Measurements from ENCODE around the gene SESTD1.
"Not testable (repeated sequence)": the region's sequence is repeated elsewhere in the genome, so short reads cannot be mapped to it uniquely, and the experiment has no call there.

The SESTD1 gene

DNA sequence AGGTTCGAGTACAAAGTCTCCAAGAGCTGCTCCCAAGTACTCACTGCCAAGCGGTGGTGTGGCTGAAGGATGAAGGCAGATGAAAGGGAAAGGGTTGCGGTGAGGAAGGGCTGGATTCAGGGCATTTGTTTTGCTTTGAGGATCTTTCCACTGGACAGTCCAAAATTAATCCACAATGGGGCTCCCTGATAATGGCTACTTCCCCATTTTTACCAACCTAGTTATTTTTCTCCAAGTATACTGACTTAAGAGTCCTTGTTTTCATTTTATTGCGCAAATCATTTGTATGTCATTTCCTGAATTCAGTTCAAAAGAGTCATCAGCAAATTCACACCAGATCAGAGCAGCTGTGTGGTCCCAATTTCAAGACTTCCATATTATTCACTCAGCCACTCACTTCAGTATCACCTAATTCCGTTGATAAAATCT, 464 bp upstream of the SESTD1 start:
- DNase-seq: no peak

DNA sequence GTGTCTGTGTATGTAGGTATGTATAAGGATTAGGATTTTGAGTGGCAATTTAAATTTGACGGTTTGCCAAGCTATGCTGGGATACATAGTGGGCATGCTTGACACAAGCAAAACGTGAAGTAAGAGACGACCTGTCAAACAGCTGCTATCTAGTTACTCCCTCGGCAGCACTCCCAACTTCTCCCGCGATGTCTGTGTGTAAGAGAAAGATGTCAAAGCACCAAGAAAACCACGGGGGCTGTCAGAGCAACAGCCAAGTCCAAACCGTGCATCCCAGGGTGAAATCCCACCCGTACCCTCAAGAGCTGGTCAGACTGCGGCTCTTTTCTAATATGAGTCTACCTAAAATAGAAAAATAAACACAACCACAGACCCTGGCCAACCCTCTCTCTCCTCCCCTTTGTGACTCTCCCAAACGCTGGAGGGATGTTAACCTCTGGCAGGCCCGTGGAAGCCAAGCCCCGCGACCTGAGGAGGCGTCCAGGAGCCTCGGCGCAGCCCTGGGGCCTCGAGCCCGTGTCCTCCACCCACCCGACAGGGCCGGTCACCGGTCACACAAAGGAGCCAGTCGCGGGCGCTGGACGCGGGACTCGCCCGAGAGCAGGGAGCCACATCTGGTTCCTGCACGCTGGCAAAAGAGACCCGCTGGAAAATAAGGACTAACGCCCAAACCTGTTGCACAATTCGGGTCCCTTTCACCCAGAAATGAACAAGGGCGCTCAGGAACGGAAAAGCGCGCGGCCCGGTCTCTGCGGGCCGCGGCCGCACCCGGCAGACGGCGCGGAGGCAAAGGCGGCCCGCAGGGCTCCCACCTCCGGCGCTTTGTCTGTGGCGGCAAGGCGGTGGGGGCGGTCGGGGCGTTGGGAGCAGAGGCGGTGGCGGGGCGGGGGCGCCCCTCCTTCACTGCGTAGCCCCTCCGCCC, 925 bp downstream of the SESTD1 start:
- peak; percentile 70 for DNase-seq

DNA sequence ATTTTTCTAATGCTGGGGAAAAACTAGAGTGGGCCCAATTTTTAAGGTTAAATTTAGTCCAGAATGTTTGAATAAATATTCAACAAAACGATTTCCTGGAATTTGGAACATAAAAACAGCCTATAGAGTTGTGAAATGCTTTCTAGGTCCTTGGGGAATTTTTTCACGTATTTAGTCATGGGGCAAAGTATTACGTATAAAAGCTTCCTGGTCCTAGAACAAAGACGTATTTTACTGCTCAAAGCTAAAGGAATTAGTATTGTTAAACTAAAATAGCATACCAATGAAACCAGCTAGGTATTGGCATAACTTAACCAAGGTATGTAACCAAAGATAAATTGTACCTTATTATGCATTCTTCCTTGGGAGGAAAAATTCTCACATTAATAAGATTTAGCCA, 1.6 kb downstream of the SESTD1 start:
- no peak for DNase-seq

DNA sequence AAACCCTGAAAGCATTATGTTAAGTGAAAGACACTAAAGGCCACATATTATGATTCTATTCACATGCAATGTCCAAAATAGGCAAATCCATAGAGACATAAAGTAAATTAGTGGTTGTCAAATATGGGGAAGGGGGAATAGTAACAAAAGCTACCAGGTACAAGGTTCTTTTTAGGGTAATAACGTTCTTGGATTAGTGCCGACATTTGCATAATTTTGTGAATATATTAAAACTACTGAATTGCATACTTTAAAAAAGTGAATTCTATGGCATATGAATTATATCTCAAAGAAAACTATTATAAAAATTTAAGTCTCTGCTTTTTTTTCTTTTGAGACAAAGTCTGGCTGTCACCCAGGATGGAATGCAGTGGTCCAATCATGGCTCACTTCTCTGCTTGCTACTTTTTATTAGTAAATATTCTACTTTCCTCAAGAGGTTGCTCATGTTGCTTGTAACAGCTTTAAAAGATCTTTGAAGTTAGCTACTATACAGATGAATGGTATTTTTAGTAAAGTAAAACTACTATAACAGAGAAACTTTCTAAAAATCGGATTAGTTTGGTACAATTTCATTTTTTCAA, 2.5 kb downstream of the SESTD1 start:
- DNase-seq: no peak

DNA sequence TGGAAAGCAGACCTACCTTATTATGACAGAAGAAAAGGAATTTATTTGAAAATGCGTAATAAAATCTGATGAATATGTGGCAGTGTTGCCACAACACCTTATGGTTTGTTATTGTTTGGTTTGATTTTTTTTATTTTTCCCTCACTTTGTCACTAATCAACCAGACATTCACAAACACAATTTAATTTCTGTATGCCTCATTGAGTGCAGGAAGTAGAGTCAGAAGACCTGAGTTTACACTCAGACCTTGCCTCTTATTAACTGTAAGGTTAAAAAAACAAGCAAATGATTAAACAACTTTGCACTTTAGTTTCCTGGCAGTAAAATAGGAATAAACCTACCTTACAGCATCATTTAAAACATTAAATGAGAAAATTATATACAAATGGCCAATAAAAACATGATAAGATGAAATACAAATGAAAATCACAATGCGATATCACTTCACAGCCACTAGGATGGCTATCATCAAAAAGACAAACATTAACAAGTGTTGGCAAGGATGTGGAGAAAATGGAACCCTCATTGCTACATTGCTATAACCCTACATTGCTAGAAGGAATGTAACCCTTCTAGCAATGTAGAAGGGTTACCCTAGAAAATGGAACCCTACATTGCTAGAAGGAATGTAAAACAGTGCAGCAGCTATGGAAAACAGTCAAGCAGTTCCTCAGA, 3.3 kb downstream of the SESTD1 start:
- DNase-seq: no peak

DNA sequence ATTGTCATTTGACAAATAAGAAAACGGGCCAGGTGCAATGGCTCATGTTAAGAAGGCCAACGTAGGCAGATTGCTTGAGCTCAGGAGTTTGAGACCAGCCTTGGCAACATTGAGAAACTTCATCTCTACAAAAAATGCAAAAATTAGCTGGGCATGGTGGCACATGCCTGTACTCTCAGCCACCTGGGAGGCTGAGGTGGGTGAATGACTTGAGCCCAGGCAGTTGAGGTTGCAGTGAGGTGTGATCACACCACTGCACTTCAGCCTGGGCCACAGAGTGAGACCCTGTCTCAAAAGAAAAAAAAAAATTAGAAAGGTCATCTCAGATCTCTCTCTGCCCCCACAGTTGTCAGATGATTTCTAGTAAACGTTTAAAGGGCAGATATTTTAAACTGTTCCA, 4.4 kb downstream of the SESTD1 start:
- no peak for DNase-seq

DNA sequence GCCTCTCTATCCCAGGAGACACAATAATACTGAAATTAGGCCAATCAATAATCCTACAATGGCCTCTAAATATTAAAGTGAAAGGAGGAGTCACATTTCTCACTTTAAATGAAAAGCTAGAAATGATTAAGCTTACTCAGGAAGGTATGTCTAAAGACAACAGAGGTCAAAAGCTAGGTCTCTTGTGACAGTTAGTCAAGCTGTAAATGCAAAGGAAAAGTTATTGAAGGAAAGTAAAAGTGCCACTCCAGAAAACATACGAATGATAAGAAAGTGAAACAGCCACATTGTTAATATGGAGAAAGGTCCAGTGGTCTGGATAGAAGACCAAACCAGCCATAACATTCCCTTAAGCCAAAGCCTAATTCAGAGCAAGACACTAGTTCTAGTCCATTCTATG, 9.5 kb downstream of the SESTD1 start:
- no peak for DNase-seq

DNA sequence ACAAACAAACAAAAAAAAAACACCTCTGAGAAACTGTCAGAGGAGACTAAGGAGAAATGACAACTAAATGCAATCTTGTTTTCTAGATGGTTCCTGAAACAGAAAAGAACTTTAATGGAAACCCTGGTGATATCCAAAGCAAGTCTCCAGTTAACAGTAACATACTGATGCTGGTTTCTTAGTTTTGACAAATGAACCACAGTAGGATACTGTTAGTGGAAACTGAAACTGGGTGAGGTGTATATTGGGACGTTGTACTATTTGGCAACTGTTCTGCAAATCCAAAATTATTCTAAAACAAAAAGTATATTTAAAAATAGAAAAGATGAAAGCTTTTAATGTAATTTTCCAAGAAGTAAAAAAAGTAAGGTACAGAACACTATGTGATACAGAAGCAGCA, 11.4 kb downstream of the SESTD1 start:
- DNase-seq: no peak

DNA sequence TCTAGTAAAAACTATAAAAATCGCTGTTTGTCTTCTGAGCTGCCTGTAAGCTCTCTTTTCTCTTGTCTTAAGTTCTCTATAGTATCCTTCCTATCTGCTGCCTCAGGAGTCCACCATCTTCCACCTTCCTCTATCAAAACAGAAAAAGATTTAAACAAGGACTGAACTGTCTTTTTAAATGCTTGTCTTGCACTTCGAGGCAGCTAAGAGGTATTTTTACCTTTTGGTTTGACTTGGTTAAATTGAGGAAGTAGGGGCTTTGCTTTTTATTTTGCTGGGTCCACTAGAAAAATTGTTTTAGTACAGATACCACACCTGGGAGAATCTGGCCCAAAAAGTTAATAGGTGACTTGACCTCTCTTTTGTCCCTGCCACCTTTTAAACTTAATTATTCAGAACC, 12.2 kb downstream of the SESTD1 start:
- DNase-seq: no peak

DNA sequence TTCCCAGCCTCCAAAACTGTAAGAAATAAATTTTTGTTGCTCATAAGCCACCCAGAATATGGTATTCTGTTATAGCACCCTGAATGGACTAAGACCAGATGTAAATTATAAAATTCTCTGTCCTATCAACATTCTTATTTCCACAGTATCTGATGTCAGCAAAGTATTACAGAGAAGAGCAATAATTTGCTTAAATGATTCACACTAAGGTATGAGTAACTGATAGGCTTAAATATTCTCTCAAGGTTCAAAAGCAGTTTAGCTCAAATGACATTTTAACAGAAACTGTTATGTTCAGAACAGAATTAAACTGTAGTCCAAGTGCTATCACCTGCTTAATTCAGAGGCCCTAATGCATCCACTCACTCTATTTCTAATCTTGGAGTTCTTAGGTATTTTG, 12.8 kb downstream of the SESTD1 start:
- DNase-seq: no peak

DNA sequence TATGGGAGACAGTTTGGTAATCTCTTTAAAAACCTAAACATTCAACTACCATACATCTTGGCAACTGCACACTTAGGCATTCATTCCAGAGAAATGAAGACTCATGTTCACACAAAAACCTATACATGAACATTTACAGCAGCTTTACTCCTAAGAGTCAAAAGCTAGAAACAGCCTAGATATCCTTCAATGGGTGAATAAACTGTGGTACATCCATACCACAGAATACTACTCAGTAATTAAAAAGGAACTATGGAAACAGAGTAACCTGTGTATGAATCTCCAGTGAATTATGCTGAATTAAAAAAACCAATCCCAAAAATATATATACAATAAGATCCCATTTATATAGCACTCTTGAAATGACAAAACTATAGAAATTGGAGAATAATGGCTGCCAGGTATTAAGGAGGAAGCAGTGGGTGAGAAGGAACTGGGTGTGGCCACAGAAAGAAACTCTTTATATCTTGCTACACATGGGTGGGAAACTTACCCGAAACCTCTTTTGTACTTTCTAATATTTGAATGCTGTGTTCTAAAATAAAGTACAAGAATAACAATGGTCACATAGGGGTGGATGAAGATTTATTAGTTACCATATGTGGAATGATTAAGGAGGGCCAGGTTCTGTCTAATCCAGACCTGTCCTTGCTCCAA, 13.7 kb downstream of the SESTD1 start:
- no peak for DNase-seq

DNA sequence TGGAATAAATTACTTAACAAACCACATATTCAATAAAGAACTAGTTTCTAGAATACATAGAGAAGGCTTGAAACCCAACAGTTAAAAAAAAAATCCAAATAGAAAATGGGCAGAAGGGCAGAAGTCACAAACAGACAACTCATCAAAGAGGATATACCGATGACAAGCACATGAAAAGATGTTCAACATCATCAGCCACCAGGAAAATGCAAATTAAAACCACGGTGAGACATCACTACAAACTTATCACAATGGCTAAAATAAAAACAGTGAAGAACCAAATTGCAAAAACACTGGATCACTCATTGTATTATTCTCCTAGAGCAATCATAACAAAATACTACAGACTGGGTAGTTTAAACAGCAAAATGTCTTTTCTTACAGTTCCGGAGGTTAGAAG, 14.5 kb downstream of the SESTD1 start:
- no peak for DNase-seq

DNA sequence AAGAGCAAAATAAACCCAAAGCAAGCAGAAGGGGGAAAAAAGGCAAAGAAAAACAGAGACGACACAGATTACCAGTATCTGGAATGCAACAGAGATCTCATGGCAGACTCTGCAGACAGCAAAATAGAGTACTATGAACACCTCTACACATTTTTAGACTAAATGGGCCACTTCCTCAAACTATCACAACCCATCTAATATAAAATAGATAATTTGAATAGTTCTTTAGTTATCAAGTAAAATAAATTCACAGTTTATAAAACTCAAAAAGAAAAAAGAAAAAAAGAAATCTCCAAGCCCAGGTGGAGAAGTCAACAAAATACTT, 16.6 kb downstream of the SESTD1 start:
- no peak for DNase-seq

DNA sequence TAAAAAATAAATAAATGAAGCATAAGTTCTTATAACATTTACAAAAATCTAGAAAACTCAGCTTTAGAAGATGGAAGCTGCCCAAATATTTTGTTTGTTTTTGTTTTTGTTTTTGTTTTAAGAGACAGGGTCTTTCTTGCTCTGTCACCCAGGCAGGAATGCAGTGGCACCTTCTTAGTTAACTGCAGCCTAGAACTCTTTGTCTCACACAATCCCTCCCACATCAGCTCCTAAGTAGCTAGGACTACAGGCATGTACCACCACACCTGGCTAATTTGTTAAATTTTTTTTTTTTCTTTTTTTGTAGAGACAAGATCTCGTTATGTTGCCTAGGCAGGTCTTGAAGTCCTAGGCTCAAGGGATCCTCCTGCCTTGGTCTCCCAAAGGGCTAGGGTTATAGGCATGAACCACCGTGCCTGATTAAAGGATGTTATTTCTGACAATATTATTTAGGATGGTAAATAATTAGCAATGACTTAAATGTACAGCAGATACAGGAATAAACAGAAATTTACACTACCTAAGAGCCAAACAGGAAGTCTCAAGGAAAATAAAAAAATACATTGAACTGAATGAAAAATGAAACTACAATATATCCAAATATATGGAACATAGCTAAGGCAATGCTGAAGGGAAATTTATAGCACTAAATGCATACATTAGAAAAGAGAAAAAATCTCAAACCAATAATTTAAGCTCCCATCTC, 17.2 kb downstream of the SESTD1 start:
- DNase-seq: no peak

DNA sequence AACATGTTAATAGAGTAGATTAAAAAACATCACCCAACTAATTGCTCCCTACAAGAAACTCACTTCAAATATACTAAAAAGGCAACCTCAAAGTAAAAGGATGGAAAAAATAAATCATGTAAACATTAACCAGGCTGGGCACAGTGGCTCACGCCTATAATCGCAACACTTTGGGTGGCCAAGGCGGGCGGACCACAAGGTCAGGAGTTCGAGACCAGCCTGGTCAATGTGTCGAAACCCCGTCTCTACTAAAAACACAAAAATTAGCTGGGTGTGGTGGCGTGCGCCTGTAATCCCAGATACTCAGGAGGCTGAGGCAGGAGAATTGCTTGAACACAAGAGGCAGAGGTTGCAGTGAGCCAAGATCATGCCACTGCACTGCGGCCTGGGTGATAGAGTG, 18.8 kb downstream of the SESTD1 start:
- not testable (repeated sequence) for DNase-seq

DNA sequence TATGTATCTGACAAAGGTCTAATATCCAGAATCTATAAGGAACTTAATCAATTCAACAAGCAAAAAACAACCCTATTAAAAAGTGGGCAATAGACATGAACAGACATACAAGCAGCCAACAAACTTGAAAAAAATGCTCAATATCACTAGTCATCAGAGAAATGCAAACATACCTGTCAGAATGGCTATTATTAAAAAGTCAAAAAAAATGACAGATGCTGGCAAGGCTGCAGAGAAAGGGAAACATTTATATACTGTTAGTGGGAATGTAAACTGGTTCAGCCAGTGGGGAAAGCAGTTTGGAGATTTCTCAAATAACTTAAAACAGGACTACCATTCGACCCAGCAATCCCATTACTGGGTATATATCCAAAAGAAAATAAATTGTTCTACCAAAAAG, 21.6 kb downstream of the SESTD1 start:
- DNase-seq: no peak

DNA sequence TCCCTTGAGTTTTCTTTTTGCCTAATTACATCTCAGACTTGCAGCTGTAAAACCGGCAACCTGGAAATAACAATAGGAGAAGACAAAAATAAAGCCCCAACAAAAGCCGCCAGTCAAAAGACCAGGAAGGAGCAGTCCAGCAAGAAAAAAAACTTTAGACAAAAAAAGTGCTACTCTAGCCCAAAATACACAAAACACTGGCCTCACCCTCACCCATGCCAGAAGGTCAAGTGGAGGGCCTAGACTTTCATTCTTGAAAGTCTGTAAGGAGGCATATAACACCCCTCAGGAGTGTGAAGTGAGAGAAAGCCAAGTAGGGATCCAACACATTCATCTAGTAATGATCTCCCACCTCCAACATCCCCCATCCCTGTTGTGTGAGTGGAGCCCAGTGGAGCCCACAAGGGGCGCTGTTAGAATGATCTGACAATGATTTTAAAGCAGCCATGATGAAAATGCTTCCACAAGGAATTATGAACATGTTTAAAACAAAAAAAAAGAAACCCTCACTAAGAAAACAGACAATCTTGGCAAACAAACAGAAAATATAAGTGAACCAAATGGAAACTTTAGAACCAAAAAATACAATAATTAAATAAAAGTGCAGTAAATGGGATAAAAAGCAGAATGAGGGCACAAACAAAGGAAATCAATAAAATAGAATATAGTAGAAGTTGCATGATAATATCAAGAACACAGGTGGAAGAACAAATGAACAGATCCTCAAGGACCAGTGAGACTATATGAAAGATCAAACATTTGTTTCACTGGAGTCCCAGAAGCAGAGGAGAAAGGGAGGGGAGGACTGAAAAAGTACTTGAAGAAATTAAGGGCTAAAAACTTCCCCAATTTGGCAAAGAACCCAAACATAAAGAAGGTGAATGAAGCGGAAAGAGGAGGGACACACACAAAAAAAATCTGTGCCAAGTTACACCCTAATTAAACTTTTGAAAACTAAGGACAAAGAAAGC, 23.9 kb downstream of the SESTD1 start:
- no peak for DNase-seq

DNA sequence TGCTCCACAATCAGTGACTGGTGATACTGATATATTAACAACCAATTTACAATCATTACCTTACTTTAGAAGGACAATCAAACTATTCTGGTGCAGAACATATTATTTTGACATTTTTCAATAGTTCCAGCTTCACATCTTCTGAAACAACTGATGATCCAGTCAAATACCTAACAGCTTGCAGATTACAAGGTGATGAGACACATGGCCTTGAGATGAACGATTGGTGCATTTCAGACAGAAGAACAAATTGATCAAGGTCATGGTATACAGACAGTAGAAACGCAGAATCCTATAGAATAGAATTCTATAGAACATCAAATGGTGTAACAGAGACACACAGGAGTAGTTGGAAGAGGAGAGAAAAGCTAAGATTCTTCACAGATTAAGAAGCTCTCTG, 24.8 kb downstream of the SESTD1 start:
- no peak for DNase-seq

DNA sequence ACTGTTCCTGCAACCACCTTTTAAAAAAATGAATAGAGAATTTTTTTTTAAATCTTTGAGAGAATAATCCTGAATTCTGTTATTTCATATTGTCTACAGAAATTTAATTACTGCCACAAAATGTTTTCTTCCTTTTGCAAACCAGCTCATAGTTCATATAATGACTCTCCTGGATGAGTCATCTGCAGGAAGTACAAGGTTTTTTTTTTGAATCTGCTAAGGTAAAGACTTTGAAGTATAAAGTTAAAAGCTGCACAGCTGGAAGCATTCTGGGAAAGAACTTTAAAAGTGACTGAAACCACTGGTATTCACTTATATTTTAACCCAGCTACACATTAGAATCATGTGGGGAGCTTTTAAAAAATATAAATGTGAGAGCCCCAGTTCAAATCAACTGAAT, 25.4 kb downstream of the SESTD1 start:
- no peak for DNase-seq

DNA sequence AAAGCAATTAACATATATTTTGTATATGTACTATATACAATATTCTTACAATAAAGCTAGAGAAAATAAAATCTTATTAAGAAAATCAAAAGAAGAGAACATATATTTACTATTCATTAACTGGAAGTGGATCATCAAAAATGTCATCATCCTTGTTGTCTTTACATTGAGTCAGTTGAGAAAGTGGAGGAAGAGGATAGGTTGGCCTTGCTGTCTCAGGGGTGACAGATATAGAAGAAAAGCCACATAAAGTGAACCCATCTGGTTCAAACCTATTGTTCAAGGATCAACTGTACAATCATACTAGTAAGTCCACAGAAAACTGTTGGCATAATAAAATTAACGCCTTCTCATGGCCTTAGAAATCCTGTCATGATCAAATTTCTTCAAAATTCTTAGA, 26.6 kb downstream of the SESTD1 start:
- no peak for DNase-seq

DNA sequence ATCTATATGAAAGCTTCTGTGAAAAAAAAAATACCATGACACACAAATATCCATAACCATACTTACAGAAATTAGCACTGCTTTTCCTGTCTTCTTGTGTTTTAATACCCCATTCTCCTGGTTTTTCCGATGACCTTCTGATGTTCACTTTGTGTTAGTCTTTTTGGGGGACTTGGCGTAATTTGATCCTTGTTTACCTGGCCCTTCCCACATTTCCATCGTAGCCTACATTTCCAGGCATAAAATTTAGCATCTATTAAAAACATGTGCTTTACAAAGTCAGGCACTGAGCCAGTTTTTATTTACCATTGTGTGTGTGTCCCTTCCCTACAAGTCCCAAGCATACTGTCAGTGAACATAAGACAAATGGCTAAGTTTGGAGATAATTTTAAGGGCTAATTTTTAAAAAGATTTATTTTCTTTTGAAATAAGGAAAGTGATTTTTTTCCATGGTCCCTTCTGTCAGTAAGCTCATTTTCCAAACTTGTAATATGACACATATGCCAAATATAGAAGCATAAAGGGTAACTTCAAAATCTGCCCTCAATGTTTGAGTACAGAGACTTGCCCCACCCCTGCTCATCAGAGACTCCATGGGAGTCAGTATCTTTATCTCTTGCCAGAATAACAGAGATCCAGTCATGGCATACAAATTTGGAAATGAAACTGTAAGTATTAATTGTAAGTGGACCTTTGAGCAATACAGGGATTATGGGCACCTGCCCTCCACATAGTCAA, 27.3 kb downstream of the SESTD1 start:
- no peak for DNase-seq
